CD14-positive monocyte (primary cell): ENCODE results near the gene SLC46A2. TPM values are rescaled to one million over a fixed set of nuclear protein-coding genes. Genes with fewer than 3 reads are reported as not detected.

Source experiments
- DNase-seq, 3 donors: peaks; one replicate each; pipeline ENCODE4 v3.0.0-alpha.2; 2011 to 2022
- H2AFZ ChIP-seq: 2 replicates; pipeline ENCODE4 v1.6.0; 2012; ENCODE audit warnings: mild to moderate bottlenecking, low read depth, low read length, inconsistent platforms; ENCODE audit not compliant: insufficient read depth, poor library complexity, severe bottlenecking
- H3K27ac ChIP-seq, 2 donors: 1 replicate in 1 of 2; 2 replicates in 1 of 2; pipeline ENCODE4 v1.5.1; 2012 to 2013; ENCODE audit warnings: low read length in 2 of 2, control low read depth in 1 of 2, inconsistent platforms in 1 of 2, low read depth in 1 of 2, mild to moderate bottlenecking in 1 of 2
- H3K27me3 ChIP-seq, 2 donors: one replicate each; pipeline versions ENCODE4 v1.6.0 to v1.6.1; 2011 to 2013; ENCODE audit warnings: low read length in 2 of 2; ENCODE audit not compliant: control insufficient read depth in 2 of 2, insufficient read depth in 2 of 2
- H3K36me3 ChIP-seq, 2 donors: replicated peaks in 1 of 2; 1 replicate in 1 of 2; 2 replicates in 1 of 2; pipeline versions ENCODE4 v1.5.1 to v1.6.1; 2012 to 2013; ENCODE audit warnings: low read length in 2 of 2, control low read depth in 1 of 2, inconsistent platforms in 1 of 2, mild to moderate bottlenecking in 1 of 2; ENCODE audit not compliant: insufficient read depth in 2 of 2, control insufficient read depth in 1 of 2
- H3K4me1 ChIP-seq, 2 donors: 1 replicate in 1 of 2; 2 replicates in 1 of 2; pipeline versions ENCODE4 v1.5.1 to v1.6.1; 2012 to 2013; ENCODE audit warnings: low read length in 2 of 2, control low read depth in 1 of 2, inconsistent platforms in 1 of 2, mild to moderate bottlenecking in 1 of 2, moderate library complexity in 1 of 2; ENCODE audit not compliant: insufficient read depth in 2 of 2, control insufficient read depth in 1 of 2
- H3K4me2 ChIP-seq: replicated peaks from 2 replicates; pipeline ENCODE3; 2012; ENCODE audit warnings: low read length, moderate library complexity, mild to moderate bottlenecking; ENCODE audit not compliant: poor library complexity, severe bottlenecking; ENCODE audit errors: extremely low read depth
- H3K4me3 ChIP-seq, 3 experiments: fragments of 200-600 bp in 1 of 3; sonication (generic) in 1 of 3; replicated peaks in 1 of 3; 1 replicate in 2 of 3; 2 replicates in 1 of 3; pipeline ENCODE4 v1.5.1; 2011 to 2013; ENCODE audit warnings: low read length in 3 of 3, mild to moderate bottlenecking in 3 of 3, control low read depth in 2 of 3, low read depth in 2 of 3, inconsistent platforms in 1 of 3, moderate library complexity in 1 of 3
- H3K79me2 ChIP-seq: 2 replicates; pipeline ENCODE4 v1.6.0; 2012; ENCODE audit warnings: mild to moderate bottlenecking, control low read depth, inconsistent platforms, low read length, moderate library complexity; ENCODE audit not compliant: insufficient read depth
- H3K9ac ChIP-seq: 2 replicates; pipeline ENCODE4 v1.6.0; 2017; ENCODE audit warnings: low read length, mild to moderate bottlenecking; ENCODE audit not compliant: insufficient read depth, poor library complexity, severe bottlenecking
- H3K9me3 ChIP-seq, 2 donors: replicated peaks in 1 of 2; 1 replicate in 1 of 2; 2 replicates in 1 of 2; pipeline versions ENCODE4 v1.5.1 to v1.6.1; 2012 to 2013; ENCODE audit warnings: low read length in 2 of 2, control low read depth in 1 of 2; ENCODE audit not compliant: control insufficient read depth in 1 of 2, insufficient read depth in 1 of 2
- H4K20me1 ChIP-seq: 2 replicates; pipeline ENCODE4 v1.6.0; 2012; ENCODE audit warnings: mild to moderate bottlenecking, low read length, control low read depth, moderate library complexity; ENCODE audit not compliant: insufficient read depth
- H3K27ac Mint-ChIP-seq, 7 donors: one replicate each; pipeline ENCODE4 v1.8.0; 2020; ENCODE audit warnings: mild to moderate bottlenecking in 7 of 7, mixed read lengths in 7 of 7, moderate library complexity in 6 of 7, inconsistent platforms in 2 of 7
- H3K27me3 Mint-ChIP-seq, 3 donors: one replicate each; pipeline ENCODE4 v1.8.0; 2021 to 2022; ENCODE audit warnings: low read depth in 3 of 3, mild to moderate bottlenecking in 3 of 3, mixed read lengths in 3 of 3, moderate library complexity in 3 of 3, inconsistent platforms in 1 of 3
- H3K36me3 Mint-ChIP-seq, 2 donors: one replicate each; pipeline ENCODE4 v1.8.0; 2020; ENCODE audit warnings: mixed read lengths in 2 of 2, inconsistent platforms in 1 of 2, mild to moderate bottlenecking in 1 of 2
- H3K4me1 Mint-ChIP-seq: one replicate; pipeline ENCODE4 v1.8.0; 2020; ENCODE audit warnings: mild to moderate bottlenecking, mixed read lengths
- H3K4me3 Mint-ChIP-seq, 2 donors: one replicate each; pipeline ENCODE4 v1.8.0; 2020; ENCODE audit warnings: mild to moderate bottlenecking in 2 of 2, mixed read lengths in 2 of 2, moderate library complexity in 1 of 2
- H3K9me3 Mint-ChIP-seq, 7 donors: one replicate each; pipeline ENCODE4 v1.8.0; 2020 to 2022; ENCODE audit warnings: mixed read lengths in 7 of 7, mild to moderate bottlenecking in 6 of 7, moderate library complexity in 6 of 7, inconsistent platforms in 2 of 7
- WGBS: methylation state at CpG from one replicate; pipeline ENCODE4 v1.1.5; 2013; ENCODE audit warnings: missing lambda C conversion rate; ENCODE audit not compliant: insufficient coverage; 5-methylcytosine and 5-hydroxymethylcytosine counted together
- intact Hi-C, 2 donors: fragments of 100-400 bp; cut with micrococcal nuclease; formaldehyde crosslinking; loops; one replicate each; pipeline versions ENCODE4 v1.15.0 to v1.15.1; 2023
- polyA plus RNA-seq, 3 donors: library from polyadenylated mRNA; depleted of rRNA in 1 of 3; unstranded in 2 of 3; stranded (reverse) in 1 of 3; fragments of 300-500 nt in 2 of 3; fragments of >200 nt in 1 of 3; fragmentation: Illumina TruSeq in 2 of 3; gene quantifications; 1 replicate in 2 of 3; 2 replicates in 1 of 3; pipeline ENCODE4 v1.2.3, GENCODE V29; 2012 to 2021
- TF ChIP-seq, protein P1 (sequence below): fragments of 200-600 bp; IDR thresholded peaks from one replicate; pipeline ENCODE4 v1.8.0; 2022; ENCODE audit warnings: antibody characterized with exemption, mild to moderate bottlenecking

SLC46A2 gene
- polyA plus RNA-seq, 3 donors, result 43.5 to 87.0 (median 45.1) TPM

DNA sequence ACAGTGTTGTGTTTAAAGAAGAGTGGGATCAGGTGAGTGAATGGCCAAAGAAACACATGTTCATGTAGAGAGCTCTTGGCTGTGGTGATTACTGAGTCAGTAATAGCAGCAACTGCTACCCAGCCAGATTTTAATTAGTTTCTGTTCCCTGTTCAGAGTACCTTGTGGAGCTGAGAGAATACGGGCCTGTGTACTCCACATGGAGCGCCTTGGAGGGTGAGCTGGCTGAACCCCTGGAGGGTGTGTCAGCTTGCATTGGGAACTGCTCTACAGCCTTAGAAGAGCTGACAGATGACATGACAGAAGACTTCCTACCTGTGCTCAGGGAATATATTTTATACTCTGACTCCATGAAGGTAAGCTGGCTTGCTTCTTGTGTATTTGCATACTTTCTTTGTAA lies 52.3 kb downstream of the SLC46A2 start:
- no peak for DNase-seq
- Histone ChIP-seq H3K4me3 (no peak overlapping the region), H3K9me3 (no peaks in the 10 kb centered on the region), H4K20me1 (peaks cover 8% of the 10 kb centered on the region), H3K4me2 (no peak overlapping the region), H3K4me1 (peaks cover 27 to 33% of the 10 kb centered on the region in 2 donors), H3K79me2 (no peaks in the 10 kb centered on the region), H3K27ac (peak overlapping the region in 1 of 2 donors; percentile 62), H2AFZ (no peak overlapping the region), H3K36me3 (peaks cover 27 to 75% of the 10 kb centered on the region in 2 donors), H3K9ac (no peak overlapping the region), H3K27me3 (no peaks in the 10 kb centered on the region)
- TF ChIP-seq, protein P1, sequence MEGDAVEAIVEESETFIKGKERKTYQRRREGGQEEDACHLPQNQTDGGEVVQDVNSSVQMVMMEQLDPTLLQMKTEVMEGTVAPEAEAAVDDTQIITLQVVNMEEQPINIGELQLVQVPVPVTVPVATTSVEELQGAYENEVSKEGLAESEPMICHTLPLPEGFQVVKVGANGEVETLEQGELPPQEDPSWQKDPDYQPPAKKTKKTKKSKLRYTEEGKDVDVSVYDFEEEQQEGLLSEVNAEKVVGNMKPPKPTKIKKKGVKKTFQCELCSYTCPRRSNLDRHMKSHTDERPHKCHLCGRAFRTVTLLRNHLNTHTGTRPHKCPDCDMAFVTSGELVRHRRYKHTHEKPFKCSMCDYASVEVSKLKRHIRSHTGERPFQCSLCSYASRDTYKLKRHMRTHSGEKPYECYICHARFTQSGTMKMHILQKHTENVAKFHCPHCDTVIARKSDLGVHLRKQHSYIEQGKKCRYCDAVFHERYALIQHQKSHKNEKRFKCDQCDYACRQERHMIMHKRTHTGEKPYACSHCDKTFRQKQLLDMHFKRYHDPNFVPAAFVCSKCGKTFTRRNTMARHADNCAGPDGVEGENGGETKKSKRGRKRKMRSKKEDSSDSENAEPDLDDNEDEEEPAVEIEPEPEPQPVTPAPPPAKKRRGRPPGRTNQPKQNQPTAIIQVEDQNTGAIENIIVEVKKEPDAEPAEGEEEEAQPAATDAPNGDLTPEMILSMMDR, result no peak
- intact Hi-C loops, result no loop called here
- Mint-ChIP-seq H3K4me3 (no peak overlapping the region), H3K4me1 (peaks cover 36% of the 10 kb centered on the region), H3K36me3 (peaks cover 61 to 93% of the 10 kb centered on the region in 2 donors), H3K27ac (peak overlapping the region in 2 of 7 donors; percentile 42 to 52), H3K27me3 (peaks cover 0 to 2% (median 1%) of the 10 kb centered on the region in 3 donors), H3K9me3 (no peaks in the 10 kb centered on the region)
- 41% methylated on average over 2 of the region's 2 CpGs for WGBS

DNA sequence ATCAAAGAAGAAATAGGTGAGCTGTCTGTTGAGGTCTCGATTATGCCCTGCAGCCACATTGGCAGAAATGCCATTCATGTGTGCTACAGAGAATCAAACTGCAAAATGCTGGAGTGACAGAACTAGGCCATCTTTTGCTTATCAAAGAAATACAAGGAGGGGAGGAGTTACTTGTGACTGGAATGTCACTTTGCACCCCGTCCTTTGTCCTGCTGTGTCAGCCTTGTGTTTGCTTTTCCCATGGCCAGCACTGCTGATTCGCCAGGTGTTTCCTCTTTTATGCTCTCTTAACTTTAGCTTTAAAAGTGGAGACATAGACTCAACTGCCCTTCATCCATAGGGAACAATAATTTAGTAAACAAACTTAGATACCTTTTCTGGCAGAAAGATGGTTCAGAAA lies 54.3 kb downstream of the SLC46A2 start:
- H3K36me3 ChIP-seq, result peaks cover 28 to 72% of the 10 kb centered on the region in 2 donors

More for the DNA sequence above, 54.3 kb downstream of the SLC46A2 start:
- H3K4me1 Mint-ChIP-seq, result peaks cover 41% of the 10 kb centered on the region
- H3K27me3 ChIP-seq, result no peaks in the 10 kb centered on the region
- peaks cover 0 to 1% (median 0%) of the 10 kb centered on the region in 3 donors for H3K27me3 Mint-ChIP-seq
- peaks cover 59 to 86% of the 10 kb centered on the region in 2 donors for H3K36me3 Mint-ChIP-seq
- no peaks in the 10 kb centered on the region for H3K79me2 ChIP-seq
- peaks cover 8% of the 10 kb centered on the region for H4K20me1 ChIP-seq
- no peak overlapping the region for H3K4me3 Mint-ChIP-seq
- no peak overlapping the region for H3K27ac ChIP-seq
- H3K9me3 ChIP-seq, result no peaks in the 10 kb centered on the region
- H3K9ac ChIP-seq, result no peak overlapping the region
- intact Hi-C loops, result no loop called here
- no peak overlapping the region for H2AFZ ChIP-seq
- TF ChIP-seq, protein P1, result no peak
- H3K4me1 ChIP-seq, result peaks cover 30 to 38% of the 10 kb centered on the region in 2 donors
- no peak overlapping the region for H3K4me2 ChIP-seq
- no peaks in the 10 kb centered on the region for H3K9me3 Mint-ChIP-seq
- no peak for DNase-seq
- H3K4me3 ChIP-seq, result no peak overlapping the region
- 17% methylated on average over 1 of the region's 3 CpGs for WGBS
- no peak overlapping the region for H3K27ac Mint-ChIP-seq
